H9 (cell line): ENCODE measurements around the gene CREG1. TPM values are rescaled to one million over a fixed set of nuclear protein-coding genes. Genes with fewer than 3 reads are reported as not detected.

Experiments
- DNase-seq: peaks from one replicate; pipeline ENCODE4 v3.0.0-alpha.2; 2017
- H2AFZ ChIP-seq: one replicate; pipeline ENCODE4 v1.6.1; 2013; ENCODE audit warnings: mild to moderate bottlenecking, low read length, control low read depth, moderate library complexity
- H2AK5ac ChIP-seq: 2 replicates; pipeline ENCODE4 v1.6.1; 2013; ENCODE audit warnings: low read length, control low read depth, mixed read lengths; ENCODE audit not compliant: insufficient read length
- H2BK120ac ChIP-seq: one replicate; pipeline ENCODE4 v1.6.1; 2013; ENCODE audit warnings: low read depth, mild to moderate bottlenecking, low read length, control low read depth, inconsistent platforms; ENCODE audit not compliant: poor library complexity, severe bottlenecking
- H2BK12ac ChIP-seq: 2 replicates; pipeline ENCODE4 v1.6.1; 2013; ENCODE audit warnings: low read length, control low read depth, mixed read lengths, low read depth; ENCODE audit not compliant: insufficient read length
- H2BK15ac ChIP-seq: 2 replicates; pipeline ENCODE4 v1.6.1; 2013; ENCODE audit warnings: low read depth, low read length, control low read depth
- H2BK20ac ChIP-seq: one replicate; pipeline ENCODE4 v1.6.1; 2013; ENCODE audit warnings: low read depth, mild to moderate bottlenecking, low read length, control low read depth, inconsistent platforms; ENCODE audit not compliant: poor library complexity, severe bottlenecking
- H2BK5ac ChIP-seq: 2 replicates; pipeline ENCODE4 v1.6.1; 2013; ENCODE audit warnings: low read length, control low read depth, mixed read lengths; ENCODE audit not compliant: insufficient read length
- H3K14ac ChIP-seq: 2 replicates; pipeline ENCODE4 v1.6.1; 2013; ENCODE audit warnings: low read length, control low read depth; ENCODE audit not compliant: insufficient read depth
- H3K18ac ChIP-seq: 2 replicates; pipeline ENCODE4 v1.6.1; 2013; ENCODE audit warnings: low read depth, mild to moderate bottlenecking, mixed read lengths, low read length, control low read depth; ENCODE audit not compliant: insufficient read length
- H3K23ac ChIP-seq: 2 replicates; pipeline ENCODE4 v1.6.1; 2013; ENCODE audit warnings: low read length, control low read depth, mixed read lengths, low read depth; ENCODE audit not compliant: insufficient read length
- H3K23me2 ChIP-seq: 2 replicates; pipeline ENCODE4 v1.6.1; 2013; ENCODE audit warnings: low read depth, mild to moderate bottlenecking, mixed read lengths, low read length, control low read depth; ENCODE audit not compliant: insufficient read length, poor library complexity, severe bottlenecking
- H3K27ac ChIP-seq: 2 replicates; pipeline ENCODE4 v1.5.1; 2013; ENCODE audit warnings: low read length, control low read depth, mixed read lengths, low read depth; ENCODE audit not compliant: insufficient read length
- H3K27me3 ChIP-seq: 2 replicates; pipeline ENCODE4 v1.6.1; 2013; ENCODE audit warnings: low read length, control low read depth, inconsistent platforms; ENCODE audit not compliant: insufficient read depth
- H3K4ac ChIP-seq: 2 replicates; pipeline ENCODE4 v1.6.1; 2013; ENCODE audit warnings: low read depth, mild to moderate bottlenecking, control low read depth, inconsistent platforms, low read length, moderate library complexity
- H3K4me1 ChIP-seq: 2 replicates; pipeline ENCODE4 v1.6.1; 2013; ENCODE audit warnings: low read length, control low read depth, inconsistent platforms; ENCODE audit not compliant: insufficient read depth
- H3K4me2 ChIP-seq: 2 replicates; pipeline ENCODE4 v1.6.1; 2013; ENCODE audit warnings: low read length, control low read depth, mixed read lengths; ENCODE audit not compliant: insufficient read length, insufficient read depth
- H3K56ac ChIP-seq: 2 replicates; pipeline ENCODE4 v1.6.1; 2013; ENCODE audit warnings: low read depth, mild to moderate bottlenecking, mixed read lengths, low read length, control low read depth; ENCODE audit not compliant: insufficient read length
- H3K79me1 ChIP-seq: 2 replicates; pipeline ENCODE4 v1.6.1; 2013; ENCODE audit warnings: low read depth, mild to moderate bottlenecking, moderate library complexity, low read length, control low read depth, inconsistent platforms; ENCODE audit not compliant: insufficient read depth, poor library complexity, severe bottlenecking
- H3K79me2 ChIP-seq: 2 replicates; pipeline ENCODE4 v1.6.1; 2013; ENCODE audit warnings: low read length, control low read depth, inconsistent platforms; ENCODE audit not compliant: insufficient read depth
- H3K9ac ChIP-seq: 2 replicates; pipeline ENCODE4 v1.6.1; 2013; ENCODE audit warnings: low read length, control low read depth, mixed read lengths; ENCODE audit not compliant: insufficient read length; ENCODE audit errors: extremely low read depth
- H3K9me3 ChIP-seq: one replicate; pipeline ENCODE4 v1.6.1; 2013; ENCODE audit warnings: low read depth, low read length, inconsistent platforms; ENCODE audit not compliant: control insufficient read depth
- H3T11ph ChIP-seq: one replicate; pipeline ENCODE4 v1.6.1; 2013; ENCODE audit warnings: mild to moderate bottlenecking, low read length, control low read depth, inconsistent platforms
- H4K20me1 ChIP-seq: one replicate; pipeline ENCODE4 v1.6.1; 2013; ENCODE audit not compliant: control insufficient read depth, insufficient read length, insufficient read depth
- H4K5ac ChIP-seq: 2 replicates; pipeline ENCODE4 v1.6.1; 2013; ENCODE audit warnings: low read depth, mild to moderate bottlenecking, mixed read lengths, low read length, control low read depth; ENCODE audit not compliant: insufficient read length
- H4K8ac ChIP-seq: replicated peaks from 2 replicates; pipeline ENCODE4 v1.6.1; 2013; ENCODE audit warnings: low read length, control low read depth, mixed read lengths, low read depth; ENCODE audit not compliant: insufficient read length
- H4K91ac ChIP-seq: 2 replicates; pipeline ENCODE4 v1.6.1; 2013; ENCODE audit warnings: low read depth, mild to moderate bottlenecking, moderate library complexity, mixed read lengths, low read length, control low read depth; ENCODE audit not compliant: insufficient read length
- H3K27ac Mint-ChIP-seq, 3 experiments: 2 replicates in 2 of 3; 3 replicates in 1 of 3; pipeline ENCODE4 v1.8.0; 2020 to 2021; ENCODE audit warnings: mixed read lengths in 3 of 3, mild to moderate bottlenecking in 1 of 3, moderate library complexity in 1 of 3
- H3K27me3 Mint-ChIP-seq: 2 replicates; pipeline ENCODE4 v1.8.0; 2021; ENCODE audit warnings: low read depth, mild to moderate bottlenecking, moderate library complexity, mixed read lengths
- H3K36me3 Mint-ChIP-seq, 3 experiments: 2 replicates in 2 of 3; 3 replicates in 1 of 3; pipeline ENCODE4 v1.8.0; 2020 to 2021; ENCODE audit warnings: low read depth in 3 of 3, mixed read lengths in 3 of 3; ENCODE audit not compliant: insufficient read depth in 1 of 3
- H3K4me1 Mint-ChIP-seq, 2 experiments: 2 replicates each; pipeline ENCODE4 v1.8.0; 2020; ENCODE audit warnings: mixed read lengths in 2 of 2
- H3K4me3 Mint-ChIP-seq, 2 experiments: 2 replicates in 1 of 2; 3 replicates in 1 of 2; pipeline ENCODE4 v1.8.0; 2020 to 2021; ENCODE audit warnings: mild to moderate bottlenecking in 2 of 2, mixed read lengths in 2 of 2, moderate library complexity in 1 of 2
- H3K9me3 Mint-ChIP-seq, 2 experiments: 2 replicates in 1 of 2; 3 replicates in 1 of 2; pipeline ENCODE4 v1.8.0; 2020; ENCODE audit warnings: mild to moderate bottlenecking in 2 of 2, mixed read lengths in 2 of 2, moderate library complexity in 1 of 2
- CTCF ChIP-seq: fragments of 200-600 bp; sonication (generic); conservative IDR thresholded peaks from 3 replicates; pipeline ENCODE4 v1.8.0; 2021; ENCODE audit warnings: antibody characterized with exemption, mild to moderate bottlenecking
- WGBS: extraction: QIAGEN DNeasy Blood & Tissue Kit; methylation state at CpG from one replicate; pipeline ENCODE4 v1.1.7; 2013; ENCODE audit warnings: missing lambda C conversion rate, low lambda C conversion rate, mixed read lengths; ENCODE audit not compliant: insufficient read length; ENCODE audit errors: extremely low coverage; 5-methylcytosine and 5-hydroxymethylcytosine counted together
- total RNA-seq: library from RNA; stranded (reverse); gene quantifications from 2 replicates; pipeline ENCODE4 v1.2.1, GENCODE V29; 2021

CREG1 gene
- total RNA-seq, 1 experiment from 2014 or later: 19.8 TPM

- H3K36me3 Mint-ChIP-seq: no peaks in the 10 kb centered on the region
- H3K23me2 ChIP-seq: no peaks in the 10 kb centered on the region
- no peak overlapping the region for H3K18ac ChIP-seq
- no peak overlapping the region for H3K14ac ChIP-seq
- H3K4me1 ChIP-seq: no peaks in the 10 kb centered on the region
- H2BK15ac ChIP-seq: no peak overlapping the region
- no peak overlapping the region for H3K27ac ChIP-seq
- H4K5ac ChIP-seq: no peak overlapping the region
- H3K79me1 ChIP-seq: no peaks in the 10 kb centered on the region
- no peak overlapping the region for H2BK12ac ChIP-seq
- no peak overlapping the region for H2AK5ac ChIP-seq
- H2BK120ac ChIP-seq: no peak overlapping the region
- H3K4ac ChIP-seq: no peak overlapping the region
- H3K9me3 Mint-ChIP-seq: no peaks in the 10 kb centered on the region
- no peak overlapping the region for H2AFZ ChIP-seq
- TF ChIP-seq CTCF: no peak
- H3K79me2 ChIP-seq: no peaks in the 10 kb centered on the region
- H3K4me2 ChIP-seq: no peak overlapping the region
- no peak for DNase-seq
- H3T11ph ChIP-seq: no peak overlapping the region
- H3K27ac Mint-ChIP-seq: no peak overlapping the region; a peak in 1 of 7 replicates
- H3K27me3 Mint-ChIP-seq: no peaks in the 10 kb centered on the region; the same call in 1 of the 2 replicates
- no peaks in the 10 kb centered on the region for H3K27me3 ChIP-seq
- WGBS: no CpG with 5 or more reads among the region's 11 CpGs
- no peak overlapping the region for H3K4me3 Mint-ChIP-seq
- no peak overlapping the region for H4K91ac ChIP-seq
- no peak overlapping the region for H2BK5ac ChIP-seq
- H3K23ac ChIP-seq: no peak overlapping the region
- no peak overlapping the region for H3K56ac ChIP-seq
- no peaks in the 10 kb centered on the region for H4K20me1 ChIP-seq
- H3K4me1 Mint-ChIP-seq: peaks cover 0 to 11% of the 10 kb centered on the region in 2 experiments; a peak in 3 of 4 replicates
- H3K9me3 ChIP-seq: no peaks in the 10 kb centered on the region
- H4K8ac ChIP-seq: no peak overlapping the region
- H3K9ac ChIP-seq: no peak overlapping the region
- no peak overlapping the region for H2BK20ac ChIP-seq
These were observed 42.1 kb downstream of the CREG1 start for GRCh38 chr1:167511374-167511986.
